CD4-positive, CD25-positive, alpha-beta regulatory T cell (primary cell): Measurements from ENCODE around the gene CDC26. TPM values are rescaled to one million over a fixed set of nuclear protein-coding genes. Genes with fewer than 3 reads are reported as not detected.

Experiments
- ATAC-seq, 2 donors: fragments of 150-1000 bp; cut with Tn5 transposase; one replicate each; pipeline ENCODE4 v1.10.0; 2021; ENCODE audit warnings: low read depth in 2 of 2, moderate number of reproducible peaks in 2 of 2, moderate library complexity in 1 of 2
- DNase-seq, 3 donors: peaks; one replicate each; pipeline versions ENCODE4 v3.0.0 to v3.0.0-alpha.2; 2012 to 2022; ENCODE audit warnings: mixed read lengths in 1 of 3
- H3K27ac ChIP-seq: one replicate; pipeline ENCODE4 v1.7.0; 2013; ENCODE audit warnings: mild to moderate bottlenecking, low read length; ENCODE audit not compliant: insufficient read depth, poor library complexity, severe bottlenecking
- H3K27me3 ChIP-seq: one replicate; pipeline ENCODE4 v1.7.0; 2013; ENCODE audit warnings: low read length; ENCODE audit not compliant: control insufficient read depth, insufficient read depth
- H3K36me3 ChIP-seq: one replicate; pipeline ENCODE4 v1.7.0; 2013; ENCODE audit warnings: mild to moderate bottlenecking, low read length, moderate library complexity; ENCODE audit not compliant: control insufficient read depth, insufficient read depth
- H3K4me1 ChIP-seq: 2 replicates; pipeline ENCODE4 v1.7.0; 2013; ENCODE audit warnings: mild to moderate bottlenecking, low read length; ENCODE audit not compliant: insufficient read depth, control insufficient read depth, poor library complexity, severe bottlenecking
- H3K4me3 ChIP-seq: one replicate; pipeline ENCODE4 v1.7.0; 2013; ENCODE audit warnings: low read depth, mild to moderate bottlenecking, low read length, moderate library complexity
- H3K9me3 ChIP-seq, 2 experiments: 1 replicate in 1 of 2; 2 replicates in 1 of 2; pipeline ENCODE4 v1.7.0; 2013; ENCODE audit warnings: low read length in 2 of 2, mild to moderate bottlenecking in 1 of 2, moderate library complexity in 1 of 2; ENCODE audit not compliant: control insufficient read depth in 2 of 2
- H3K27ac Mint-ChIP-seq, 3 donors: one replicate each; pipeline ENCODE4 v1.8.0; 2020 to 2022; ENCODE audit warnings: mild to moderate bottlenecking in 3 of 3, mixed read lengths in 3 of 3, moderate library complexity in 2 of 3
- H3K27me3 Mint-ChIP-seq: one replicate; pipeline ENCODE4 v1.8.0; 2022; ENCODE audit warnings: mild to moderate bottlenecking, mixed read lengths
- H3K36me3 Mint-ChIP-seq: one replicate; pipeline ENCODE4 v1.8.0; 2020; ENCODE audit warnings: mixed read lengths
- H3K4me1 Mint-ChIP-seq, 4 donors: one replicate each; pipeline ENCODE4 v1.8.0; 2020 to 2022; ENCODE audit warnings: mixed read lengths in 4 of 4, mild to moderate bottlenecking in 1 of 4
- H3K4me3 Mint-ChIP-seq, 4 donors: one replicate each; pipeline ENCODE4 v1.8.0; 2020 to 2022; ENCODE audit warnings: mild to moderate bottlenecking in 4 of 4, mixed read lengths in 4 of 4, moderate library complexity in 3 of 4
- H3K9me3 Mint-ChIP-seq, 7 donors: one replicate each; pipeline ENCODE4 v1.8.0; 2020 to 2022; ENCODE audit warnings: mixed read lengths in 7 of 7, mild to moderate bottlenecking in 3 of 7, moderate library complexity in 2 of 7
- polyA plus RNA-seq, 4 donors: library from polyadenylated mRNA; unstranded; fragments of 300-500 nt; fragmentation: Illumina TruSeq; gene quantifications; one replicate each; pipeline ENCODE4 v1.2.3, GENCODE V29; 2021
- total RNA-seq: library from RNA; stranded (reverse); gene quantifications from one replicate; pipeline ENCODE4 v1.2.3, GENCODE V29; 2022

Gene CDC26
- total RNA-seq: 26.3 TPM
- polyA plus RNA-seq: 100 to 1,000 TPM; 161 to 182 (median 173) TPM

- peak; percentile 95 for ATAC-seq
- H3K36me3 Mint-ChIP-seq: peaks cover 38% of the 10 kb centered on the region
These were observed at the start of gene CDC26, which contains the start of gene PRPF4 for GRCh38 chr9:113275157-113276131. CDC26 (minus strand) TSS chr9:113275572; CDS start chr9:113272507, 3,065 bp downstream. PRPF4 (plus strand) TSS chr9:113275658; CDS start chr9:113275744, 86 bp downstream.

DNA sequence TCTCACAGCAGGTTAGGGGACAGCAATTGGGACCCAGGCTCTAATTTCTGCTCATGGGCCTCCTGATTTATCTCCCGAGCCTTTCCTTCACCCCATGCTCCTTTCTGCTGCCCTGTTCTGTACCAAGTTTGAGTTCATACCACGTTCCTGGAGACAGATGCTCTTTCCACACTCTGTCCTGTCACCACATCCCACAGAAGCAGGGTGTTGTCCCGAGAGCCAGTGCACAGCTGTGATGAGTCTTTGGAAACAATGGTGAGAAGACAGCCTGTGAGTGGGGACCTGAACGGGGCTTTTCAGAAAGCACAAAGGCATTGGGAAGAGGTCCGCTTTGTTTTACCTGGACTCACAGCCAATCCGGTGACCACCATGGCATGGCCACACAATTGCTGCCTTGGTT, 47.3 kb upstream of the CDC26 start:
- no peak overlapping the region for H3K4me3 ChIP-seq
- no peak for ATAC-seq
- no peaks in the 10 kb centered on the region for H3K36me3 ChIP-seq
- DNase-seq: no peak
- peaks cover 8% of the 10 kb centered on the region for H3K36me3 Mint-ChIP-seq
- H3K4me1 ChIP-seq: no peaks in the 10 kb centered on the region
- no peaks in the 10 kb centered on the region for H3K27me3 ChIP-seq
- H3K9me3 Mint-ChIP-seq: peaks cover 0 to 2% (median 0%) of the 10 kb centered on the region in 7 donors
- H3K4me3 Mint-ChIP-seq: no peak overlapping the region
- H3K9me3 ChIP-seq: no peaks in the 10 kb centered on the region
- H3K27me3 Mint-ChIP-seq: no peaks in the 10 kb centered on the region
- no peak overlapping the region for H3K27ac Mint-ChIP-seq
- H3K27ac ChIP-seq: no peak overlapping the region
- H3K4me1 Mint-ChIP-seq: no peaks in the 10 kb centered on the region

More at GRCh38 chr9:113275157-113276131, at the start of gene CDC26, which contains the start of gene PRPF4:
- peaks cover 14 to 41% (median 31%) of the 10 kb centered on the region in 4 donors for H3K4me1 Mint-ChIP-seq
- Histone ChIP-seq H3K27ac (peak within 1 kb of the TSS; percentile 95), H3K4me3 (peak within 1 kb of the TSS; percentile 92), H3K4me1 (peaks cover 30% of the 10 kb centered on the region), H3K36me3 (peaks cover 56% of the 10 kb centered on the region), H3K9me3 (no peaks in the 10 kb centered on the region), H3K27me3 (no peaks in the 10 kb centered on the region)
- H3K9me3 Mint-ChIP-seq: no peaks in the 10 kb centered on the region
- no peak within 1 kb of the TSS for H3K4me3 Mint-ChIP-seq
- DNase-seq: peak; percentile 94 to 98 (median 96)
- no peak within 1 kb of the TSS for H3K27ac Mint-ChIP-seq
- H3K27me3 Mint-ChIP-seq: no peaks in the 10 kb centered on the region

GRCh38 chr9:113320051-113320450, 44.7 kb upstream of the CDC26 start:
- no peaks in the 10 kb centered on the region for H3K4me1 Mint-ChIP-seq
- H3K4me3 ChIP-seq: no peak overlapping the region
- H3K27ac ChIP-seq: no peak overlapping the region
- H3K36me3 Mint-ChIP-seq: peaks cover 8% of the 10 kb centered on the region
- no peaks in the 10 kb centered on the region for H3K9me3 ChIP-seq
- DNase-seq (no peak), ATAC-seq (no peak)
- no peaks in the 10 kb centered on the region for H3K27me3 ChIP-seq
- no peaks in the 10 kb centered on the region for H3K4me1 ChIP-seq
- H3K4me3 Mint-ChIP-seq: no peak overlapping the region
- H3K36me3 ChIP-seq: no peaks in the 10 kb centered on the region
- H3K27ac Mint-ChIP-seq: no peak overlapping the region
- H3K27me3 Mint-ChIP-seq: no peaks in the 10 kb centered on the region
- peaks cover 0 to 2% (median 0%) of the 10 kb centered on the region in 7 donors for H3K9me3 Mint-ChIP-seq

- Histone ChIP-seq H3K27ac (no peak overlapping the region), H3K4me1 (no peaks in the 10 kb centered on the region), H3K36me3 (no peaks in the 10 kb centered on the region), H3K4me3 (no peak overlapping the region), H3K27me3 (no peaks in the 10 kb centered on the region), H3K9me3 (no peaks in the 10 kb centered on the region)
- H3K36me3 Mint-ChIP-seq: peaks cover 8% of the 10 kb centered on the region
- H3K27me3 Mint-ChIP-seq: no peaks in the 10 kb centered on the region
- H3K9me3 Mint-ChIP-seq: peaks cover 0 to 2% (median 0%) of the 10 kb centered on the region in 7 donors
- no peaks in the 10 kb centered on the region for H3K4me1 Mint-ChIP-seq
- no peak overlapping the region for H3K27ac Mint-ChIP-seq
- no peak overlapping the region for H3K4me3 Mint-ChIP-seq
- DNase-seq (no peak), ATAC-seq (no peak)
These were observed 43.7 kb upstream of the CDC26 start for GRCh38 chr9:113319054-113319453.

DNA sequence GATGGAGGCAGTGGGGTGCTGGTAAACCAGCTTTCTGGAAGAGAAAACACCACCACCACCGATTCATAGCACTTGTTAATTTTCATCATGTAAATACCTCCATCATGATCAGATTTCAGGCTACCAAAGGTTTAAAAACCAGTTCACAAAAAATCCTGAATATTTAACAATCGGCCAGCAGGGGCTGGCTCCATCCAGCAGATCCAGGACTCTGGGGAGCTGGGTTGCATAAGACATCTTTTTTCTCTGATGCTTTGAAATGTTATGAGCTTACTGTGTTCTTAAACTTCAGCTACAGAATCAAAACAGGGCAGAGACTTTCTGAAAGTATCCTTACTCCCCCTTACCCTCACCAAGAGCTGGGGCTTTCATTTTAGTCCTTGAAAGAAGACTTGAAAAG, 42.4 kb upstream of the CDC26 start:
- no peak for ATAC-seq
- H3K9me3 ChIP-seq: no peaks in the 10 kb centered on the region
- no peaks in the 10 kb centered on the region for H3K4me1 Mint-ChIP-seq

GRCh38 chr9:113316030-113316429, 40.7 kb upstream of the CDC26 start:
- Mint-ChIP-seq H3K4me3 (no peak overlapping the region), H3K27ac (no peak overlapping the region)
- ATAC-seq: no peak

More for the DNA sequence above, 42.4 kb upstream of the CDC26 start:
- Mint-ChIP-seq H3K9me3 (peaks cover 0 to 2% (median 0%) of the 10 kb centered on the region in 7 donors), H3K27me3 (no peaks in the 10 kb centered on the region), H3K36me3 (peaks cover 8% of the 10 kb centered on the region), H3K4me3 (peak overlapping the region in 1 of 4 donors; percentile 22), H3K27ac (no peak overlapping the region)
- Histone ChIP-seq H3K27me3 (no peaks in the 10 kb centered on the region), H3K27ac (no peak overlapping the region), H3K4me1 (no peaks in the 10 kb centered on the region), H3K36me3 (no peaks in the 10 kb centered on the region), H3K4me3 (no peak overlapping the region)
- DNase-seq: no peak

GRCh38 chr9:113315231-113315630, 39.9 kb upstream of the CDC26 start:
- no peak overlapping the region for H3K27ac Mint-ChIP-seq
- no peak overlapping the region for H3K27ac ChIP-seq
- no peak overlapping the region for H3K4me3 ChIP-seq
- H3K36me3 ChIP-seq: no peaks in the 10 kb centered on the region
- no peak for ATAC-seq
- H3K36me3 Mint-ChIP-seq: peaks cover 8% of the 10 kb centered on the region
- H3K27me3 ChIP-seq: no peaks in the 10 kb centered on the region
- H3K4me1 ChIP-seq: no peaks in the 10 kb centered on the region
- no peak for DNase-seq
- no peaks in the 10 kb centered on the region for H3K9me3 ChIP-seq
- no peaks in the 10 kb centered on the region for H3K27me3 Mint-ChIP-seq
- H3K4me1 Mint-ChIP-seq: no peaks in the 10 kb centered on the region
- no peak overlapping the region for H3K4me3 Mint-ChIP-seq
- H3K9me3 Mint-ChIP-seq: peaks cover 0 to 2% (median 0%) of the 10 kb centered on the region in 7 donors

More at GRCh38 chr9:113316030-113316429, 40.7 kb upstream of the CDC26 start:
- peaks cover 8% of the 10 kb centered on the region for H3K36me3 Mint-ChIP-seq
- H3K27me3 ChIP-seq: no peaks in the 10 kb centered on the region
- no peak overlapping the region for H3K4me3 ChIP-seq
- no peaks in the 10 kb centered on the region for H3K27me3 Mint-ChIP-seq
- H3K27ac ChIP-seq: no peak overlapping the region
- no peaks in the 10 kb centered on the region for H3K4me1 ChIP-seq
- H3K36me3 ChIP-seq: no peaks in the 10 kb centered on the region
- H3K9me3 Mint-ChIP-seq: peaks cover 0 to 2% (median 0%) of the 10 kb centered on the region in 7 donors
- no peak for DNase-seq
- no peaks in the 10 kb centered on the region for H3K9me3 ChIP-seq
- no peaks in the 10 kb centered on the region for H3K4me1 Mint-ChIP-seq
